Breast epithelium (tissue), 3 donors: ENCODE measurements around the gene MAPK14.

ENCODE experiments used
- POLR2A ChIP-seq: fragments of 450-650 bp; IDR thresholded peaks from one replicate; pipeline ENCODE4 v1.6.1; 2016; ENCODE audit warnings: antibody characterized with exemption, mild to moderate bottlenecking, moderate library complexity
- TF ChIP-seq, protein P1 (sequence below), 3 donors: fragments of 450-650 bp; IDR thresholded peaks; one replicate each; pipeline ENCODE4 v1.5.1; 2016 to 2017; ENCODE audit warnings: antibody characterized with exemption in 3 of 3, mild to moderate bottlenecking in 3 of 3, moderate library complexity in 3 of 3

DNA sequence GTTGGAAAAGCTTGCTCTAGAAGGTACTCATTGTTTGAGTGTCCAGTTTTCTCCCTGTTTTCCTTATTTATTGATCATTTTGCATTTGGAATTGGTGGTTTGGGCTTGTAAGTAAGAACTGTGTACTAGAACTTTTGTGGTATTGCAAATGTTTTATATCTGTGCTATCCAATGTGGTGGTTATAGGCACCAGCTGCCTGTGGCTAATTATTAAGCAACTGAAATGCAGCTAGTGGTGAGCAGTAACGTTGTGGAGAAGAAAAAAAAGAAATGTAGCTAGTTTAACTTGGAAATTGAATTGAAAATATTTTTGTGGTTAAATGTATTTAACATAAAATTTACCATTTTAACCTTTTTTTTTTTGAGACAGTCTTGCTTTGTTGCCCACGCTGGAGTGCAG, 52.0 kb downstream of the MAPK14 start:
- TF ChIP-seq, protein P1, sequence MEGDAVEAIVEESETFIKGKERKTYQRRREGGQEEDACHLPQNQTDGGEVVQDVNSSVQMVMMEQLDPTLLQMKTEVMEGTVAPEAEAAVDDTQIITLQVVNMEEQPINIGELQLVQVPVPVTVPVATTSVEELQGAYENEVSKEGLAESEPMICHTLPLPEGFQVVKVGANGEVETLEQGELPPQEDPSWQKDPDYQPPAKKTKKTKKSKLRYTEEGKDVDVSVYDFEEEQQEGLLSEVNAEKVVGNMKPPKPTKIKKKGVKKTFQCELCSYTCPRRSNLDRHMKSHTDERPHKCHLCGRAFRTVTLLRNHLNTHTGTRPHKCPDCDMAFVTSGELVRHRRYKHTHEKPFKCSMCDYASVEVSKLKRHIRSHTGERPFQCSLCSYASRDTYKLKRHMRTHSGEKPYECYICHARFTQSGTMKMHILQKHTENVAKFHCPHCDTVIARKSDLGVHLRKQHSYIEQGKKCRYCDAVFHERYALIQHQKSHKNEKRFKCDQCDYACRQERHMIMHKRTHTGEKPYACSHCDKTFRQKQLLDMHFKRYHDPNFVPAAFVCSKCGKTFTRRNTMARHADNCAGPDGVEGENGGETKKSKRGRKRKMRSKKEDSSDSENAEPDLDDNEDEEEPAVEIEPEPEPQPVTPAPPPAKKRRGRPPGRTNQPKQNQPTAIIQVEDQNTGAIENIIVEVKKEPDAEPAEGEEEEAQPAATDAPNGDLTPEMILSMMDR (IDR thresholded peaks at IDR 0.05), result no peak
- TF ChIP-seq POLR2A, result no peak
